ENCODE measurements around the gene RDM1. TPM values are rescaled to one million over a fixed set of nuclear protein-coding genes. Genes with fewer than 3 reads are reported as not detected.
A peak's percentile ranks its signal among the peaks of the same experiment; 100 is the strongest.
"Not testable (repeated sequence)": the region's sequence is repeated elsewhere in the genome, so short reads cannot be mapped to it uniquely, and the experiment has no call there.

RDM1 gene
- total RNA-seq, 2 experiments from 2014 or later: 13.9 to 14.4 TPM

GRCh38 chr17:35963663-35964062, 33.1 kb upstream of the RDM1 start:
- DNase-seq (no peak), ATAC-seq (no peak)
- H3K27ac Mint-ChIP-seq: no peak overlapping the region
- H3K9me3 Mint-ChIP-seq (ENCODE audit: insufficient read depth): no peaks in the 10 kb centered on the region
- H3K27me3 Mint-ChIP-seq (ENCODE audit: low read depth): peaks cover 17% of the 10 kb centered on the region
- H3K36me3 Mint-ChIP-seq (ENCODE audit: low read depth): no peaks in the 10 kb centered on the region
- no peak overlapping the region for H3K4me3 Mint-ChIP-seq
- ChIA-PET POLR2A (no interaction called here), CTCF (interaction anchor here (0.9 to 1.8 kb wide), 4 partner anchors 12 to 185 kb away, joined by 3 to 8 read pairs (median 6); no protein-coding TSS in a partner anchor)
- H3K4me1 Mint-ChIP-seq (ENCODE audit: low read depth): no peaks in the 10 kb centered on the region

GRCh38 chr17:35953720-35954119, 23.1 kb upstream of the RDM1 start:
- ChIA-PET POLR2A (no interaction called here), CTCF (no interaction called here)
- Mint-ChIP-seq H3K4me3 (no peak overlapping the region), H3K36me3 (ENCODE audit: low read depth) (no peaks in the 10 kb centered on the region), H3K27ac (no peak overlapping the region), H3K4me1 (ENCODE audit: low read depth) (no peaks in the 10 kb centered on the region), H3K27me3 (ENCODE audit: low read depth) (peaks cover 42% of the 10 kb centered on the region), H3K9me3 (ENCODE audit: insufficient read depth) (no peaks in the 10 kb centered on the region)
- DNase-seq (no peak), ATAC-seq (no peak)

- H3K27ac Mint-ChIP-seq: no peak overlapping the region
- H3K9me3 Mint-ChIP-seq (ENCODE audit: insufficient read depth): no peaks in the 10 kb centered on the region
- H3K4me3 Mint-ChIP-seq: no peak overlapping the region
- peaks cover 7% of the 10 kb centered on the region for H3K4me1 Mint-ChIP-seq (ENCODE audit: low read depth)
- ATAC-seq: no peak
- ChIA-PET CTCF (interaction anchor here (0.9 to 2.3 kb wide), 5 partner anchors 9 to 101 kb away, joined by 3 to 9 read pairs (median 4); no protein-coding TSS in a partner anchor), POLR2A (no interaction called here)
- no peaks in the 10 kb centered on the region for H3K36me3 Mint-ChIP-seq (ENCODE audit: low read depth)
- DNase-seq: no peak
- peaks cover 18% of the 10 kb centered on the region for H3K27me3 Mint-ChIP-seq (ENCODE audit: low read depth)
These were observed 18.8 kb upstream of the RDM1 start for GRCh38 chr17:35949401-35949800.

GRCh38 chr17:35948092-35948491, 17.5 kb upstream of the RDM1 start:
- H3K4me1 Mint-ChIP-seq (ENCODE audit: low read depth): peaks cover 9% of the 10 kb centered on the region
- H3K27ac Mint-ChIP-seq: no peak overlapping the region
- ATAC-seq (no peak), DNase-seq (no peak)
- no peak overlapping the region for H3K4me3 Mint-ChIP-seq
- no peaks in the 10 kb centered on the region for H3K36me3 Mint-ChIP-seq (ENCODE audit: low read depth)
- H3K27me3 Mint-ChIP-seq (ENCODE audit: low read depth): peaks cover 16% of the 10 kb centered on the region
- POLR2A ChIA-PET: no interaction called here
- CTCF ChIA-PET: interaction anchor here (0.7 to 2.7 kb wide), 8 partner anchors 11 to 125 kb away, joined by 3 to 13 read pairs (median 5); no protein-coding TSS in a partner anchor
- no peaks in the 10 kb centered on the region for H3K9me3 Mint-ChIP-seq (ENCODE audit: insufficient read depth)

GRCh38 chr17:35947156-35947585, 16.6 kb upstream of the RDM1 start:
- peak; percentile 75 for DNase-seq
- peak; percentile 87 for ATAC-seq
- POLR2A ChIA-PET: interaction anchor here (0.6 kb wide), 1 partner anchor 28 kb away, joined by 4 read pairs; no protein-coding TSS in a partner anchor
- Mint-ChIP-seq H3K4me1 (ENCODE audit: low read depth) (peaks cover 10% of the 10 kb centered on the region), H3K27ac (no peak overlapping the region), H3K4me3 (no peak overlapping the region), H3K9me3 (ENCODE audit: insufficient read depth) (no peaks in the 10 kb centered on the region), H3K36me3 (ENCODE audit: low read depth) (no peaks in the 10 kb centered on the region), H3K27me3 (ENCODE audit: low read depth) (peaks cover 7% of the 10 kb centered on the region)
- CTCF ChIA-PET: interaction anchor here (0.6 to 2.7 kb wide), 6 partner anchors 12 to 1896 kb away, joined by 3 to 13 read pairs (median 3); no protein-coding TSS in a partner anchor

- H3K27ac Mint-ChIP-seq: no peak overlapping the region
- DNase-seq (no peak), ATAC-seq (no peak)
- no peaks in the 10 kb centered on the region for H3K27me3 Mint-ChIP-seq (ENCODE audit: low read depth)
- ChIA-PET CTCF (interaction anchor here (2.1 kb wide), 1 partner anchor 12 kb away, joined by 9 read pairs; no protein-coding TSS in a partner anchor), POLR2A (no interaction called here)
- H3K4me3 Mint-ChIP-seq: no peak overlapping the region
- no peaks in the 10 kb centered on the region for H3K9me3 Mint-ChIP-seq (ENCODE audit: insufficient read depth)
- no peaks in the 10 kb centered on the region for H3K36me3 Mint-ChIP-seq (ENCODE audit: low read depth)
- peaks cover 10% of the 10 kb centered on the region for H3K4me1 Mint-ChIP-seq (ENCODE audit: low read depth)
These were observed 13.6 kb upstream of the RDM1 start for GRCh38 chr17:35944151-35944550.

- no peak for ATAC-seq
- no peak within 1 kb of the TSS for H3K27ac Mint-ChIP-seq
- H3K4me1 Mint-ChIP-seq (ENCODE audit: low read depth): peaks cover 10% of the 10 kb centered on the region
- no peaks in the 10 kb centered on the region for H3K27me3 Mint-ChIP-seq (ENCODE audit: low read depth)
- no peak within 1 kb of the TSS for H3K4me3 Mint-ChIP-seq
- ChIA-PET CTCF (interaction anchor here (1.0 to 2.1 kb wide), 5 partner anchors 12 to 206 kb away, joined by 3 to 9 read pairs (median 4); no protein-coding TSS in a partner anchor), POLR2A (no interaction called here)
- DNase-seq: no peak
- H3K9me3 Mint-ChIP-seq (ENCODE audit: insufficient read depth): no peaks in the 10 kb centered on the region
- H3K36me3 Mint-ChIP-seq (ENCODE audit: low read depth): no peaks in the 10 kb centered on the region
These were observed 13.0 kb upstream of the RDM1 start, which contains the start of gene LYZL6 for GRCh38 chr17:35943537-35943936. LYZL6 (minus strand) TSS chr17:35943713; CDS start chr17:35939356, 4,357 bp downstream.

- no peak for DNase-seq
- ChIA-PET CTCF (interaction anchor here (1.0 to 2.1 kb wide), 5 partner anchors 11 to 206 kb away, joined by 3 to 9 read pairs (median 4); no protein-coding TSS in a partner anchor), POLR2A (no interaction called here)
- Mint-ChIP-seq H3K27me3 (ENCODE audit: low read depth) (no peaks in the 10 kb centered on the region), H3K36me3 (ENCODE audit: low read depth) (no peaks in the 10 kb centered on the region), H3K27ac (no peak overlapping the region), H3K4me3 (no peak overlapping the region), H3K9me3 (ENCODE audit: insufficient read depth) (no peaks in the 10 kb centered on the region), H3K4me1 (ENCODE audit: low read depth) (peaks cover 10% of the 10 kb centered on the region)
- no peak for ATAC-seq
These were observed 12.1 kb upstream of the RDM1 start for GRCh38 chr17:35942588-35943186.

GRCh38 chr17:35938492-35938891, 7.9 kb upstream of the RDM1 start:
- not testable (repeated sequence) for H3K36me3 Mint-ChIP-seq (ENCODE audit: low read depth); H3K27ac Mint-ChIP-seq

GRCh38 chr17:35936063-35936462, 5.5 kb upstream of the RDM1 start:
- peaks cover 8% of the 10 kb centered on the region for H3K4me1 Mint-ChIP-seq (ENCODE audit: low read depth)
- no peak for ATAC-seq
- DNase-seq: no peak
- H3K9me3 Mint-ChIP-seq (ENCODE audit: insufficient read depth): no peaks in the 10 kb centered on the region
- CTCF ChIA-PET: interaction anchor here (1.9 kb wide), 1 partner anchor 12 kb away, joined by 4 read pairs; no protein-coding TSS in a partner anchor
- no peak overlapping the region for H3K27ac Mint-ChIP-seq
- no peaks in the 10 kb centered on the region for H3K36me3 Mint-ChIP-seq (ENCODE audit: low read depth)
- POLR2A ChIA-PET: no interaction called here
- H3K4me3 Mint-ChIP-seq: no peak overlapping the region
- H3K27me3 Mint-ChIP-seq (ENCODE audit: low read depth): peaks cover 8% of the 10 kb centered on the region

More at GRCh38 chr17:35938492-35938891, 7.9 kb upstream of the RDM1 start:
- ATAC-seq; POLR2A ChIA-PET; H3K27me3 Mint-ChIP-seq (ENCODE audit: low read depth); DNase-seq; H3K9me3 Mint-ChIP-seq (ENCODE audit: insufficient read depth); H3K4me3 Mint-ChIP-seq; H3K4me1 Mint-ChIP-seq (ENCODE audit: low read depth): not testable (repeated sequence)
- CTCF ChIA-PET: interaction anchor here (0.9 kb wide), 1 partner anchor 38 kb away, joined by 3 read pairs; no protein-coding TSS in a partner anchor

GRCh38 chr17:35934760-35935159, 4.2 kb upstream of the RDM1 start:
- Mint-ChIP-seq H3K27me3 (ENCODE audit: low read depth) (peaks cover 8% of the 10 kb centered on the region), H3K4me3 (no peak overlapping the region), H3K9me3 (ENCODE audit: insufficient read depth) (no peaks in the 10 kb centered on the region), H3K27ac (no peak overlapping the region), H3K36me3 (ENCODE audit: low read depth) (peaks cover 7% of the 10 kb centered on the region), H3K4me1 (ENCODE audit: low read depth) (peaks cover 19% of the 10 kb centered on the region)
- DNase-seq: no peak
- POLR2A ChIA-PET: interaction anchor here (0.6 kb wide), 1 partner anchor 118 kb away, joined by 5 read pairs; no protein-coding TSS in a partner anchor
- CTCF ChIA-PET: interaction anchor here (0.6 to 1.2 kb wide), 3 partner anchors 59 to 954 kb away, joined by 3 read pairs; no protein-coding TSS in a partner anchor
- ATAC-seq: no peak

- Mint-ChIP-seq H3K4me1 (ENCODE audit: low read depth) (peaks cover 32% of the 10 kb centered on the region), H3K27me3 (ENCODE audit: low read depth) (peaks cover 8% of the 10 kb centered on the region), H3K27ac (no peak overlapping the region), H3K4me3 (no peak overlapping the region), H3K36me3 (ENCODE audit: low read depth) (peaks cover 15% of the 10 kb centered on the region), H3K9me3 (ENCODE audit: insufficient read depth) (no peaks in the 10 kb centered on the region)
- ATAC-seq: no peak
- CTCF ChIA-PET: interaction anchor here (1.4 to 2.3 kb wide), 4 partner anchors 11 to 168 kb away, joined by 6 to 10 read pairs (median 8); partner anchors contain the start of genes LYZL6 and TAF15
- POLR2A ChIA-PET: no interaction called here
- DNase-seq: no peak
These were observed 2.0 kb upstream of the RDM1 start for GRCh38 chr17:35932586-35932985.
